GM21526 (cell line): ENCODE measurements around the gene ARHGAP33.
"Not testable (repeated sequence)": the region's sequence is repeated elsewhere in the genome, so short reads cannot be mapped to it uniquely, and the experiment has no call there.

Experiments
- ATAC-seq: cut with Tn5 transposase; IDR thresholded peaks from one replicate; pipeline ENCODE4 v1.9.1; 2021; ENCODE audit warnings: moderate library complexity; ENCODE audit not compliant: unreplicated experiment, low FRiP score

Gene ARHGAP33

DNA sequence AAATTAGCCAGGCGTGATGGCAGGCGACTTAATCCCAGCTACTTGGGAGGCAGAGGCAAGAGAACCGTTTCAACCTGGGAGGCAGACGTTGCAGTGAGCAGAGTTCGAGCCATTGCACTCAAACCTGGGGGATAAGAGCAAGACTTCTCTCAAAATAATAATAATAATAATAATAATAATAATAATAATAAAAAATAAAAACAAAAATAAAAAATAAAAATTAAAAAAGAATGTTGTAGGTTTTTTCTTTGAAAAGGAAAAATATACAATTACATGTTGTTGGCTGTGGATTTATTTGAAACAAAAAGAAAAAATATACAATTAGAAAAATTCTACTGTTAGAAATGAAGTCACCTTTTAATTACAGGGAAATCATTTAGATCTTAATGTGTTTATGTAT is 48.8 kb downstream of the ARHGAP33 start:
- no peak for ATAC-seq

DNA sequence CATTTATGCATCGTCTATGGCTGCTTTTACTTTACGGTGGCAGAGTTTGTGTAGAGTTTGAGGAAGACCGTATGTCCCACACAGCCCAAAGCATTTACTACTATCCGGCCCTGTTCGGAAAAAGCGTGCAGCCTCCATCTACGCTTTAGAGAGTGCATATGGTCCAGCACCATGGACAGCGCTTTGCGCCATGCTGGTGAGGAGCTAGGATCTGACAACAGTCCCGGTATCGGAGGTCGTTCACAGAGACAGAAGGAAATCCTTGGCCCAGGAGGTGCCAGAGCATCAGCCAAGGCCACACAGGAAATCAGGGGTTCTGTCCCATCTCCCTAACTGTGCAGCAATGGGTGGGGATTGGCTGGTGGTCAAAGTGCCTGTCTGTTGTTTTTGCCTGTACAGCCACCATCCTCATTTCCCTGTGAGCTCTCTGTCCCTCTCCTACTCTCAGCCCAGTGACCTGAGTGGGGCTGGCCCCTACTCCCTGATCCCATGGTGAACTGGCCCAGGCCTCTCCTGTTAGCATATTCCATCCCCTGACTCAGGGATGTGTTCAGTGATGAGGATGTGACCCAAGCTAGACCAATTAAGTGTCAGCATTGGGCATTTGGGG is 53.4 kb downstream of the ARHGAP33 start:
- ATAC-seq: no peak

DNA sequence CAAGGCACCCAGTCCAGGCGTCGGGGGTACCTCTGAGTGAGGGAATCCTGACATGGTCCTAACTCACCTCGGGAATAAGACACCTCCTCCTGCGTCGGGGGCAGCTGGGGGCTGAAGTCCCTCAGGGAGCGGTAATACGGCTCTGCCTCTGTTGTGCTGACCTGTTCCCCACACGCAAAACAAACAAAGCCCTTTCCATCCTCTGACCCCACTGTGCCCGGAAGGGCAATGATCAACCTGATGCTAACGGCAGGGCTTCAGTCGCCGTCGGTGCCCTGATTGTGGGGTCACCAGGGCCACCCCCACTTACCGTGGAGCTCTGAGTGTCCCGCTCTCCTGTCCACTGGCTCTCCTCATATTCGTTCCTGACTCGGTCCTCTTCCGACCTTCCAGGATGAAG is 55.6 kb downstream of the ARHGAP33 start:
- ATAC-seq: no peak

DNA sequence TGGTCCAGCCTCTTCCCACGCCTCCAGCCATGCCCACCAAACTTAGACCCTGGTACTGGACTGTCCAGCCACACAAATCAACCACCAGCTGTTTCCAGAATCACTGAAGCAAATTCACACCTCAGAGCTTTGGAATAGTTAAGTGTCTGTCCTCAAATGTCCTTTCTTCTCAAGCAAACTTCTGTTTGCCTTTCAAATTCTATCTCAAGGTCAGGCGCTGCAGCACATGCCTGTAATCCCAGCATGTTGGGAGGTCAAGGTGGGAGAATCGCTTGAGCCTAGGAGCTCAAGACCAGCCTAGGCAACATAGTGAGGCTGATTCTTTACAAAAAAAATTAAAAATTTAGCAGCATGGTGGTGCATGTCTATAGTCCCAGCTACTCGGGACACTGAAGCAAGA is 56.7 kb downstream of the ARHGAP33 start:
- no peak for ATAC-seq

DNA sequence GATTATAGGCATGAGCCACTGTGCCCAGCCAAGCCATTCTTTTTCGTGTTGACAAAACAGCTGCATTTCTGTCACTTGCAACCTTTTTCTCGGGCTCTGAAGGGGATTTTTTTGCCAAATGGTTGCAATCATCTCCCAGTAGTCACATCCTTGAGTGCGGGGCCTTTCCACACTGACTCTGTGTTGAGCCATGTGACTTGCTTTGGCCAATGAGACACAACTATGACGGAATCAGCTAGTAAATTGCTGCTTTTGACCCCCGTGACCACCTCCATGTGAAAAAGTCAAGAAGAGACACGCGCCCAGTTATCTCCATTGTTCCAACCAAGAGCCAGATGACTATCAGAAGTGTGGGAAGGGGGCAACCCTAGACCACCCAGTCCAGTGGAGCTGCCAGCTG is 58.6 kb downstream of the ARHGAP33 start:
- ATAC-seq: no peak

DNA sequence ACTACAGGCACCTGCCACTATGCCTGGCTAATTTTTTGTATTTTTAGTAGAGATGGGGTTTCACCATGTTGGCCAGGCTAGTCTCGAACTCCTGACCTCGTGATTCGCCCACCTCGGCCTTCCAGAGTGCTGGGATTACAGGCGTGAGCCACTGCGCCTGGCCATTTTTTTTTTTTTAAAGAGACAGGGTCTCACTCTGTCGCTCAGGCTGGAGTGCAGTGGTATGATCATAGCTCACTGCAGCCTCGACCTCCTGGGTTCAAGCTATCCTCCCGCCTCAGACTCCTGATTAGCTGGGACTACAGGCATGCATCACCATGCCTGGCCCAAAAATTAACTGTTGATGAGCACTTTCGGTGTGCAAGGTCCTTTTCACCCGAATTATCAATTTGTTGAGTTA is 60.7 kb downstream of the ARHGAP33 start:
- ATAC-seq: not testable (repeated sequence)
